AG04450 (cell line): ENCODE measurements around the gene SCAND1. TPM values are rescaled to one million over a fixed set of nuclear protein-coding genes. Genes with fewer than 3 reads are reported as not detected.

ENCODE experiments used
- CTCF ChIA-PET: fragments of 300-600, 350-600 bp; formaldehyde crosslinking; extraction: SDS; loops from one replicate; lab custom pipeline; 2022; ENCODE audit warnings: antibody characterized with exemption, inconsistent platforms; lab: Charles Lee
- POLR2A ChIA-PET: fragments of 350-600 bp; formaldehyde crosslinking; extraction: SDS; loops from one replicate; lab custom pipeline; 2021; ENCODE audit warnings: antibody characterized with exemption, inconsistent platforms; lab: Yijun Ruan, JAX
- DNase-seq: peaks from one replicate; pipeline ENCODE4 v3.0.0-alpha.2; 2011; ENCODE audit warnings: low read depth, low spot score
- H3K27ac ChIP-seq: one replicate; pipeline ENCODE4 v1.5.1; 2012; ENCODE audit warnings: low read depth, low read length, control low read depth
- H3K27me3 ChIP-seq: one replicate; pipeline ENCODE4 v1.6.0; 2012; ENCODE audit warnings: low read length; ENCODE audit not compliant: control insufficient read depth, insufficient read depth
- H3K4me3 ChIP-seq: 2 replicates; pipeline ENCODE4 v1.5.1; 2011; ENCODE audit warnings: mild to moderate bottlenecking, low read depth, low read length, control low read depth
- H3K9me3 ChIP-seq: 2 replicates; pipeline ENCODE4 v1.5.1; 2012; ENCODE audit warnings: low read length; ENCODE audit not compliant: control insufficient read depth, insufficient read depth
- polyA plus RNA-seq: library from polyadenylated mRNA; depleted of rRNA; stranded (reverse); fragments of >200 nt; gene quantifications from 2 replicates; pipeline ENCODE4 v1.2.3, GENCODE V29; 2011
- TF ChIP-seq, protein P1 (sequence below): IDR thresholded peaks from 2 replicates; pipeline ENCODE4 v1.5.1; 2011; ENCODE audit warnings: low read depth, low read length, control low read depth, inconsistent platforms

SCAND1 gene
- polyA plus RNA-seq, 1 experiment, result 7.4 TPM

DNA sequence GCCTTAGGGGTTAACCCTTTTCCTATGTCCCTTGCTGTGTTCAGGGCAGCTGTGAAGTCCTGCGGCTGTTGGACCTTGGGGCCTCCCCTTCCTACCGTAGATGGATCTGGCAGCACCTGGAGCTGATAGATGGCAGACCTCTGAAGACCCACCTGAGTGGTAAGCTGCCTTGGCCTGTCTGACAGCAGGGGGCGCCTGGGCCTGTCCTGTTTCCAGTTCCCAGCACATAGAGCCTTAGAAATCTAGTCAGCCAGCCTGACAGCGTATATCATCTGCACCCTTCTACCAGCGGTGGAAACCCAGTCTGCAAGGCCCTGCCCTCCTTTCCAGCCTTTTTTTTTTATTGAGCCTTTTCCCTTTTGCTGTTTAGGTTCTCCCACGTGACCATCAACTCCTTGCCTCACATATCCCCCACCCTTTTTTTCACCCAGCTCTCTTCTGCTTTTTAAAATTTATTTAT is 40.7 kb upstream of the SCAND1 start:
- ChIA-PET POLR2A (interaction anchor here (1.7 kb wide), 1 partner anchor 144 kb away, joined by 6 read pairs; no protein-coding TSS in a partner anchor), CTCF (interaction anchor here (0.5 to 11.2 kb wide), 11 partner anchors 8 to 258 kb away, joined by 3 to 583 read pairs (median 8); no protein-coding TSS in a partner anchor)
- Histone ChIP-seq H3K4me3 (no peak overlapping the region), H3K27ac (no peak overlapping the region), H3K27me3 (no peaks in the 10 kb centered on the region), H3K9me3 (no peaks in the 10 kb centered on the region)
- TF ChIP-seq, protein P1, sequence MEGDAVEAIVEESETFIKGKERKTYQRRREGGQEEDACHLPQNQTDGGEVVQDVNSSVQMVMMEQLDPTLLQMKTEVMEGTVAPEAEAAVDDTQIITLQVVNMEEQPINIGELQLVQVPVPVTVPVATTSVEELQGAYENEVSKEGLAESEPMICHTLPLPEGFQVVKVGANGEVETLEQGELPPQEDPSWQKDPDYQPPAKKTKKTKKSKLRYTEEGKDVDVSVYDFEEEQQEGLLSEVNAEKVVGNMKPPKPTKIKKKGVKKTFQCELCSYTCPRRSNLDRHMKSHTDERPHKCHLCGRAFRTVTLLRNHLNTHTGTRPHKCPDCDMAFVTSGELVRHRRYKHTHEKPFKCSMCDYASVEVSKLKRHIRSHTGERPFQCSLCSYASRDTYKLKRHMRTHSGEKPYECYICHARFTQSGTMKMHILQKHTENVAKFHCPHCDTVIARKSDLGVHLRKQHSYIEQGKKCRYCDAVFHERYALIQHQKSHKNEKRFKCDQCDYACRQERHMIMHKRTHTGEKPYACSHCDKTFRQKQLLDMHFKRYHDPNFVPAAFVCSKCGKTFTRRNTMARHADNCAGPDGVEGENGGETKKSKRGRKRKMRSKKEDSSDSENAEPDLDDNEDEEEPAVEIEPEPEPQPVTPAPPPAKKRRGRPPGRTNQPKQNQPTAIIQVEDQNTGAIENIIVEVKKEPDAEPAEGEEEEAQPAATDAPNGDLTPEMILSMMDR, result peak; percentile 99
- DNase-seq, result peak; percentile 57

DNA sequence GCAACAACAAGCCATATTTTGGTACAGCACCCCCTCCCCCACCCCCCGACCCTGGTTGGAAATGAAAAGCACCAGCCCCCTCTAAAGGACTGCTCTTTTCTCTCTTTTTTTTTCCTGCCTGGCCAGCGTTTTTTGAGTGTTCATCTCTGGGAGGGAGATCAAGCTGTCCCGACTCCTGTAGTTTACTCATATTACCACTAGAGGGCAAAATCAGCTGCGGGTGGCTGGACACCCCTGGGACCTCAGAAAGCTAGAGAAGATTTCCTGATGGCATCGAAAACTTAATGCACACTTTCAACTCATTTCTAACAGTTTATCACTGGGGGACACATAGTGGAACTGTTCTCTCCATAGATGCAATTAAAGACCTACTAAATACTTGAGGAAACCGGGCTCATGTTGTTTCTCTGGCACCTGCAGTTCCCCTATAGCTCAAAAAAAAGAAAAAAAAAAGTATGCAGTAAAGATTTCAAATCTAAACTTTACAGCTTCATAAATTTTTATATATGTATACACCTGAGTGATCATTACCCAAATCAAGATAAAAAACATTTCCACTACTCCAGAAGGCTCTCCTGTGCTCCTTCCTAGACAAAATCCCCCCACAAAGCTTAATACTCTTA is 38.5 kb upstream of the SCAND1 start:
- ChIA-PET CTCF (interaction anchor here (0.6 to 11.2 kb wide), 54 partner anchors 10 to 1164 kb away, joined by 3 to 583 read pairs (median 5); partner anchors contain the start of genes CNBD2 and SCAND1), POLR2A (interaction anchor here (0.6 to 1.7 kb wide), 5 partner anchors 31 to 637 kb away, joined by 3 to 10 read pairs (median 4); no protein-coding TSS in a partner anchor)
- Histone ChIP-seq H3K9me3 (no peaks in the 10 kb centered on the region), H3K27ac (no peak overlapping the region), H3K27me3 (peaks cover 5% of the 10 kb centered on the region), H3K4me3 (no peak overlapping the region)
- no peak for DNase-seq
- TF ChIP-seq, protein P1, result peak; percentile 86

DNA sequence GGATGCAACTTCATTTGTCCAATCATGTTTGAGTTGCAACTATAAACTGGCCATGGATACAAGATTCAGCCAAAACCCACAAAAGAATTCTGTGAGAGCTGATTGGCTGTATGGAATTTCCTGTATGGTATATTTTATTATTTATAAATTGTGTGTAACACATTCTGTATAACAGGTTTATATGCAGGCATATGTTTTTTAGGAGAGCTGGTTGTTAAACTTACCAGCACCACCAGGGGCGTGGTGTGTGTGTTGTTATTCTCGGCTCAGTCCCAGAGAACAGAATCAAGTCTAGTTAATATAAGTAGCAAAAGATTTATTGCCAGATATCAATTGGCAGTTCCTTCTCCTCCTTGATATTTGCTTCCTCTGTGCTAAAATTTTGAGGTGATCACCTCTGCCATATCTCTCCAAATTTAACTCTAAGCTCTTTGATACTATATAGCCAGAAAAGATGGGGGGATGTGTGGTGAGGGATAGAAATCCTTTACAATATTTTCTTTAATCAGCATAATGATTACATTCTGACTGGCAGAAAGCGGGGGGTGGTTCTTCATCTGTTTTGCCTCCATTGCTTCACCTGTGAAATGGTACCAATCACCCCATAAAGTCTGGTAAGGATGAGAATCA is 37.0 kb upstream of the SCAND1 start:
- POLR2A ChIA-PET, result interaction anchor here (0.7 to 1.0 kb wide), 2 partner anchors 73 to 249 kb away, joined by 3 read pairs; partner anchors contain the start of gene RBM39
- peaks cover 15% of the 10 kb centered on the region for H3K27me3 ChIP-seq

DNA sequence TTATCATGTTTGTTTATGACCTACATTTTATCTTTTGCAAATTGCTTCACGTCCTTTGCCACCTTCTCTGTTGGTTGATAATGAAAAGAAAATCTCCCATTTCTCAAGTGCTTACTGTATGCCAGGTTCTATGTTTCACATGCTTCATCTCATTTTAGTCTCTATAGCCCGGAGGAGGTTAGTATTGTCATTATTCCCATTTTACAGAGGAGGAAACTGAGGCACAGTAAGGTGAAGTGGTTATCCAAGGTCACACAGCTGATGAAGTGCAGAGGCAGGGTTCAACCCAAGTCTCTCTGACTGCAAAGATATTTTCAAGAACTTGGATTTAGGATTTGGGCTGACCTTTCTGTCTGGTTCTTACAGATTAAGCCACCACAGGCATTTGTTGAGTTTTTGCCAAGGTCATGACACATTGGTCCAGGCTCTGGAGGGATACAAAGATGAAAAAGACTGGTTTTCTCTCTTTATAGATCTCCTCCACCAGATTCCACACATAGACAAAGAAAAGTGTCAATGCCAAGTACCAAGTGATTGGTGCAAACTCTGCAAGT is 34.7 kb upstream of the SCAND1 start:
- H3K4me3 ChIP-seq, result no peak overlapping the region
- POLR2A ChIA-PET, result no interaction called here
- TF ChIP-seq, protein P1, result no peak
- no peaks in the 10 kb centered on the region for H3K9me3 ChIP-seq
- DNase-seq, result no peak
- CTCF ChIA-PET, result interaction anchor here (0.6 to 11.2 kb wide), 2 partner anchors 28 to 144 kb away, joined by 3 to 583 read pairs; no protein-coding TSS in a partner anchor
- no peak overlapping the region for H3K27ac ChIP-seq
- H3K27me3 ChIP-seq, result peaks cover 15% of the 10 kb centered on the region

More for the DNA sequence above, 37.0 kb upstream of the SCAND1 start:
- Histone ChIP-seq H3K9me3 (no peaks in the 10 kb centered on the region), H3K4me3 (no peak overlapping the region), H3K27ac (no peak overlapping the region)
- no peak for DNase-seq
- CTCF ChIA-PET, result interaction anchor here (0.6 to 11.2 kb wide), 23 partner anchors 8 to 264 kb away, joined by 3 to 583 read pairs (median 4); partner anchors contain the start of genes CNBD2 and SCAND1
- TF ChIP-seq, protein P1, result peak; percentile 73
